ENCODE results near the gene FOXRED1. TPM values are rescaled to one million over a fixed set of nuclear protein-coding genes. Genes with fewer than 3 reads are reported as not detected.

FOXRED1 gene
- total RNA-seq, 1 experiment from 2014 or later = 44.8 TPM

GRCh38 chr11:126313826-126314225 is 44.9 kb downstream of the FOXRED1 start:
- Histone ChIP-seq H3K4me3 (ENCODE audit: low read depth in 2 of 2, low read length in 2 of 2) (no peak overlapping the region), H3K4me1 (ENCODE audit: control insufficient read depth, insufficient read depth, low read length) (no peaks in the 10 kb centered on the region), H3K36me3 (ENCODE audit: control insufficient read depth, insufficient read depth, low read length) (no peaks in the 10 kb centered on the region), H3K27ac (ENCODE audit: low read length) (no peak overlapping the region), H3K9me3 (ENCODE audit: control insufficient read depth, insufficient read depth, low read depth, low read length) (no peaks in the 10 kb centered on the region), H3K27me3 (ENCODE audit: control insufficient read depth, insufficient read depth, low read length) (no peaks in the 10 kb centered on the region)
- DNase-seq (ENCODE audit: low read depth, low spot score) (no peak), ATAC-seq (no peak)
- ChIA-PET POLR2A (interaction anchor here (0.6 kb wide), 1 partner anchor 81 kb away, joined by 3 read pairs; no protein-coding TSS in a partner anchor), CTCF (no interaction called here)
- in situ Hi-C loops (cut with HindIII; ENCODE audit: low pct_unique_long_range_greater_than_20kb, low sequenced_read_pairs) (no loop called here), intact Hi-C loops (cut with micrococcal nuclease; ENCODE audit: unreplicated experiment) (loop anchor here (10.0 kb wide), 1 partner anchor 111 kb away; no protein-coding TSS in a partner anchor)
- TF ChIP-seq REST (IDR thresholded peaks at IDR 0.05; ENCODE audit: insufficient read depth in 1 of 2, low read depth in 2 of 2, low read length in 1 of 2) = no peak
- no peak for TF ChIP-seq SIN3A (IDR thresholded peaks at IDR 0.05; ENCODE audit: borderline replicate concordance, insufficient read depth, low read depth, low read length)
- TF ChIP-seq TCF7L2 (IDR thresholded peaks at IDR 0.05; ENCODE audit: low read depth, low read length) = no peak
- TF ChIP-seq CTCF (IDR thresholded peaks at IDR 0.05) = no peak
- no peak for TF ChIP-seq POLR2AphosphoS5 (IDR thresholded peaks at IDR 0.05; ENCODE audit: low read depth, low read length)
- no TSS peak for BruUV-seq (replicated peaks)

- ChIA-PET POLR2A (no interaction called here), CTCF (no interaction called here)
- no peaks in the 10 kb centered on the region for H3K9me3 ChIP-seq (ENCODE audit: control insufficient read depth, insufficient read depth, low read depth, low read length)
- ATAC-seq = no peak
- intact Hi-C loops (cut with micrococcal nuclease; ENCODE audit: unreplicated experiment) (loop anchor here (10.0 kb wide), 1 partner anchor 107 kb away; no protein-coding TSS in a partner anchor), in situ Hi-C loops (cut with HindIII; ENCODE audit: low pct_unique_long_range_greater_than_20kb, low sequenced_read_pairs) (no loop called here)
- no peaks in the 10 kb centered on the region for H3K4me1 ChIP-seq (ENCODE audit: control insufficient read depth, insufficient read depth, low read length)
- BruUV-seq (replicated peaks) = no TSS peak
- H3K27me3 ChIP-seq (ENCODE audit: control insufficient read depth, insufficient read depth, low read length) = no peaks in the 10 kb centered on the region
- TF ChIP-seq SIN3A (IDR thresholded peaks at IDR 0.05; ENCODE audit: borderline replicate concordance, insufficient read depth, low read depth, low read length) = no peak
- TF ChIP-seq CTCF (IDR thresholded peaks at IDR 0.05) = no peak
- TF ChIP-seq POLR2AphosphoS5 (IDR thresholded peaks at IDR 0.05; ENCODE audit: low read depth, low read length) = no peak
- TF ChIP-seq REST (IDR thresholded peaks at IDR 0.05; ENCODE audit: insufficient read depth in 1 of 2, low read depth in 2 of 2, low read length in 1 of 2) = no peak
- DNase-seq (ENCODE audit: low read depth, low spot score) = no peak
- H3K36me3 ChIP-seq (ENCODE audit: control insufficient read depth, insufficient read depth, low read length) = no peaks in the 10 kb centered on the region
- no peak overlapping the region for H3K27ac ChIP-seq (ENCODE audit: low read length)
- H3K4me3 ChIP-seq (ENCODE audit: low read depth in 2 of 2, low read length in 2 of 2) = no peak overlapping the region
These were observed 48.4 kb downstream of the FOXRED1 start for GRCh38 chr11:126317432-126317755.

Data from Panc1 (cell line).